AG10803 (cell line): ENCODE results near the gene RIT1.
A peak's percentile ranks its signal among the peaks of the same experiment; 100 is the strongest.

Experiments
- DNase-seq: peaks from one replicate; pipeline ENCODE4 v3.0.0; 2010; ENCODE audit warnings: low read depth
- H3K4me3 ChIP-seq: 2 replicates; pipeline ENCODE4 v1.5.1; 2011; ENCODE audit warnings: mild to moderate bottlenecking, low read length, control low read depth
- TF ChIP-seq, protein P1 (sequence below): conservative IDR thresholded peaks from 2 replicates; pipeline ENCODE4 v1.5.1; 2011; ENCODE audit warnings: mild to moderate bottlenecking, low read length, control low read depth, inconsistent platforms

The RIT1 gene, protein sequence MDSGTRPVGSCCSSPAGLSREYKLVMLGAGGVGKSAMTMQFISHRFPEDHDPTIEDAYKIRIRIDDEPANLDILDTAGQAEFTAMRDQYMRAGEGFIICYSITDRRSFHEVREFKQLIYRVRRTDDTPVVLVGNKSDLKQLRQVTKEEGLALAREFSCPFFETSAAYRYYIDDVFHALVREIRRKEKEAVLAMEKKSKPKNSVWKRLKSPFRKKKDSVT

DNA sequence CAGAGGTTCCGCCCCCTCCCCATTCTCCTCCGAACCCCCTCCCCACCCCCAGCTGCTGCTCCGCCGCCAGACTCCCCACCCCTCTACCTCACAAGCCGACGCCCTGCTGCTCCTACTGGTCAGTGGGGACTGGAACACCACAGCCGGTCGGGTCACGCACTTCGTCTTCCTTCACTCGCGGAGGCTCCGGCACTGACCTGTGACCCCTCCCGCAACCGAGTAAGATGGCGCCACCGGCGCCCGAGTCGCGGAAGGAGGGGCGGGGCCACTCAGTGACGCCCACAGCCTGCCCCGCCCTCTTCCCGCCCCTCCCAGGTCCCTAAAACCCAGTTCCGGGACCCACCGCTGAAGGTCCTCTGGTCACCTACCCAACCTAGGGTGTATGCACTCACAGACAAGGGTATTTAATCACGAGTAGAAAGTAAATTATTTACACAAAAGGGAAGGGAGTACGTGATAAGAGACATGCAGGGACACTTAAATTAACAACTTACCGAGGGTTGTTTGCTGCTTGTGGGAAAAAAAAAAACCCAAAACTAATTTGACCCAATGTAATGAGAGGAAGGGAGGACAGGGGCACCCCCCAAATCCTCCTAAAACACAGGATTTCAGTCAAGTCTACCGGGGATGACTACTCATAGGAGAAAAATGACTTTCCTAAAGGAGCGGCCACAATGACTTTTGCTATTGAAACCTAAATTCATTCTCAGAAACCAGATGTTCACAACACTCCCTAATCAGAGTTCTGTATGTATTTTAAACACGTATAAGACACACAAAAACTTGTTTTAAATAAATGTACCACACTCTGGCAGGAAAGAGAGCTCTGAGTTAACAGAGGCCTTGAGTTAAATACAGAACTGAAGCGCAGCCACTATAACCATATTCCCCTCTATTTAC is at the start of gene RIT1:
TSS of gene RIT1 (minus strand) at position 194 of the 900 bp plus-strand sequence. CDS start 588 bp downstream, outside the sequence.
- peak; percentile 74 for DNase-seq
- H3K4me3 ChIP-seq = peak within 1 kb of the TSS; percentile 85
- TF ChIP-seq, protein P1, sequence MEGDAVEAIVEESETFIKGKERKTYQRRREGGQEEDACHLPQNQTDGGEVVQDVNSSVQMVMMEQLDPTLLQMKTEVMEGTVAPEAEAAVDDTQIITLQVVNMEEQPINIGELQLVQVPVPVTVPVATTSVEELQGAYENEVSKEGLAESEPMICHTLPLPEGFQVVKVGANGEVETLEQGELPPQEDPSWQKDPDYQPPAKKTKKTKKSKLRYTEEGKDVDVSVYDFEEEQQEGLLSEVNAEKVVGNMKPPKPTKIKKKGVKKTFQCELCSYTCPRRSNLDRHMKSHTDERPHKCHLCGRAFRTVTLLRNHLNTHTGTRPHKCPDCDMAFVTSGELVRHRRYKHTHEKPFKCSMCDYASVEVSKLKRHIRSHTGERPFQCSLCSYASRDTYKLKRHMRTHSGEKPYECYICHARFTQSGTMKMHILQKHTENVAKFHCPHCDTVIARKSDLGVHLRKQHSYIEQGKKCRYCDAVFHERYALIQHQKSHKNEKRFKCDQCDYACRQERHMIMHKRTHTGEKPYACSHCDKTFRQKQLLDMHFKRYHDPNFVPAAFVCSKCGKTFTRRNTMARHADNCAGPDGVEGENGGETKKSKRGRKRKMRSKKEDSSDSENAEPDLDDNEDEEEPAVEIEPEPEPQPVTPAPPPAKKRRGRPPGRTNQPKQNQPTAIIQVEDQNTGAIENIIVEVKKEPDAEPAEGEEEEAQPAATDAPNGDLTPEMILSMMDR = no peak; the same call in 1 of the 2 replicates

DNA sequence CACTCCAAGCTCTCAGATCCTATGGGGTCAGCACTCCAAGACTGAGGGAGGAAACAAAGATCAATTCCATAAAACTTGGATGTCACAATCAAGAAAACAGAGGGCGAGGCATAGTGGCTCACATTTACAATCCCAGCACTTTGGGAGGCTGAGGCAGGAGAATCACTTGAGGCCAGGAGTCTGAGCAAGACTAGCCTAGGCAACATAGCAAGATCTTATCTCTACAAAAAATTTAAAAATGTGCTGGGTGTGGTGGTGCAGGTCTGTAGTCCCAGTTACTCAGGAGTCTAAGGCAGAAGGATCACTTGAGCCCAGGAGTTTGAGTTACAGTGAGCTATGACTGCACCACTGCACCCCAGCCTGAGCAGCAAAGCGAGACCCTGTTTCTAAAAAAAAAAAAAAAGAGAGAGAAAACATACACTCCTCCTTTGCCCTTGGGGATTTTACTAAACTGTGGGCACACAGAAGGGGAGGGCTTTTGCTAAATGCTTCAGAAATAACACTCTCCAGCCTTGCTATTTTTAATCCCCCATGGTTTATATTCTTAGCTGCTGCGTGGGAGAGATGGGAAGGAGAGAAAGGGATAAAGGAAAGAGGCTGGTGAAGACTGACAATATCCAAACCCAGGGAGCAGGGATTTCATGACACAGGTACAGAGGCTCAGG is 49.1 kb upstream of the RIT1 start:
- H3K4me3 ChIP-seq = no peak overlapping the region
- TF ChIP-seq, protein P1 = no peak
- no peak for DNase-seq

DNA sequence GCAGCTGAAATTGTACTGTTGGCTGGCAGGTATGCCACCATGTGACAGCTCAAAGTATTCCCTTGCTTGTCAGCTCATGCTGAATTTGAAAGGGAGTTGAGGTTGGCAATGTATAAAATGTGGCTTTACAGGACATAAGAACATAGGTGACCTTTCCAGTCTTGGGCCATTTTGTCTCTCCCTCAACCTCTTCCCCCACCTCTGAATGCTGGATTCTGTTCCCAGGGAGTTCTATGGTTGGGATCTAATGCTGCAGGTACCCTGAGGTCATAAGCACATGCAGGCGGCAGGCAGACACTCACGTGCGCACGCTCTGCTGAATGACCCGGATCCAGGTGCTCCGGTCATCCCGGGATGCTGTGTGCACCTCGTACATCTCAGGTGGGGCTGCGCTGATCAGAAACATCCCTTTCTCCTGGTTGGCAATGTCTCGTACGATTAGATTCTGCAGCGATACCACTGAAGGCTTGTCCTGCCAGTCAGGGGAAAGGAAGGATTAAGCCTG is 46.3 kb upstream of the RIT1 start:
- H3K4me3 ChIP-seq = no peak overlapping the region
- DNase-seq = no peak

DNA sequence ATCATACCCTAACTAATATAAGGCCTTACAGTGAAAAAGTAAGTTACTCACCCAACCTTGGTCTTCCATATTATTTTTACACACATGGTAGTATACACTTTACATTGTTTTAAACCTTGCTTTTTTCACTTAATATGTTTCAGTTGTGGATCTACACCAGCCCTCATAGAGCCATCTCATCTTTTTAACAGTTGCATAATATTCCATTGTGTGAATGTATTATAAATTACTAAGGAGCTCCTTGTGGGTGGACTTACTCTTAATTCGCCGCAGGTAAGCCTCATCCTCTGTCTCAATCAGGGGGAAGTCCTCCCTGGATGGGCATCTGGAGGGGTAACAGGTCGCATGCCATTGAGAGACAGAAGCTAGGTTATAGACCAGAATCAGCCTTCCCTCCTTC is 43.5 kb upstream of the RIT1 start:
- TF ChIP-seq, protein P1 = no peak
- H3K4me3 ChIP-seq = no peak overlapping the region
- DNase-seq = no peak

More for the DNA sequence above, 46.3 kb upstream of the RIT1 start:
- TF ChIP-seq, protein P1 = no peak

DNA sequence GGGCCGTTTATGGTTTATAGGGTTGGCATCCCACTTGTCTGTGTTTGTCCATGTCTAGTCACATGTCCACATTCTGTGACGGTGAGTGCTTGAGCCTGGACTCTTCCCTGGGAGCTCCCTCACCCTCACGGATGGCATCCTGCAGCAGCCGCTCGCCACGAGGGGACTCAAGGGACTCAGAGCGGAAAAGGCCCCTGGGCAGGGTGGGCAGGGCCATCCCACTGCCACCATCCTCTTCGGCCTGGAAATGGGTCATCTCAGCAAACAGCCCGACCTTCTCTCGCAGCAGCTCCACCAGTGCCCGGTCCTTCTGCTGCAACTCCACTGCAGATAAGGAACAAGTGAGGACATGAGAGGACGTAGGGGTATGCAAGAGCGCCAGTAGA is 41.3 kb upstream of the RIT1 start:
- DNase-seq = no peak
- H3K4me3 ChIP-seq = no peak overlapping the region
- TF ChIP-seq, protein P1 = no peak

DNA sequence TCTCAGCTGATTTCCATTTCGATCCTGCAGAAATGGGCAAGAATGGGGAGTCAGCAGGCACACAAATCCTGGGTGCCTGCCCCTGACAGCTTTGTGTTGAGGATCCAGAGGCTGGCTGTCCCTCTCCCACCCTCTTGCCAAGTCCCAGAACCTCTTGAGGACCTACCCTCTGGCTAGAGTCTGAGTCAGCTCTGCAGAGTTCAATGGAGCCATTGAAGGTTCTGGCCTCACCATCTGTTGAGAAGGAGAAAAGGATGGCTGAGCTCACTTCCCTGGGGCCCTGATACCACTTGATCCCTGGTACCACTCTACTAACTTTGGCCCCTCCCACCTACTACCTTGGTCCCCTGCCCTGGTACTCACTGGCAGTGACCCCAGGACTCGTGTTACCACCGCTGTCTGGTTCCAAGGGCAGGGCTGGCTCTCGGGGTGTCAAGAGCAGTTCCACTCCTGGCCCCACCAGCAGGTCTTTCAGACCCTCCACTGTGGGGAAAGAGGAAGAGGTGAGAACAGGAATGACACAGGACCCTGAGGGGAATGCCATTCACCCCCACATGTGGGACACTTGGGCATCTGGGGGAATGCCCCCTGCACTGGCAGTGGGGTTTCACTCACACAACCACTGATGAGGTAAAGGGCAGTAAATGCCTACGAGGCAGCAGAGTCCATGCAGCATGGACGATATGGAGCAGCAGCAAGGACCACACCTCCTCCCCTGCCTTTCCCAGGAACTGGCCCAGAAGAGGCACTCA is 40.8 kb upstream of the RIT1 start:
- TF ChIP-seq, protein P1 = no peak
- no peak overlapping the region for H3K4me3 ChIP-seq
- no peak for DNase-seq
